HG03460 (cell line): Measurements from ENCODE around the gene CTNND2.
"Not testable (repeated sequence)": the region's sequence is repeated elsewhere in the genome, so short reads cannot be mapped to it uniquely, and the experiment has no call there.

Experiments used
- ATAC-seq: cut with Tn5 transposase; IDR thresholded peaks from one replicate; pipeline ENCODE4 v1.9.1; 2021; ENCODE audit not compliant: unreplicated experiment

Gene CTNND2

DNA sequence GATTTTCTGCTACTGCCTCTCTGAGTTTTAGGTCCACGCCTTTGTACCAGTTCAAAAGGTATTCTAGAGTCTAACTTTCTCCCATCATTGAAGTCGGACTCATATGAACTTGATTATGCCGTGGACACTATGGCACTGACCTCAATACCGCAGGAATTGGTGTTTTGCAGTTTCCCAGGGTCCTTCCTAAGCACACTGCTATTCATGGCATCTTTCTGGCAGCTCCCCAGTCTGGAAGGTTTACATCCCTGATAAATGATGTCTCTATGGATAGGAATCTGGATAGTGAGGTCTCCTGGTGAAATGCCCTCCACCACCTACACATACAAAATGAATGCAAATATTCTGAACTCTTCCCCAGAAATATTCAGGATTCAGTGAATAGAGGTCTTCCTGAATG, 422.2 kb downstream of the CTNND2 start:
- no peak for ATAC-seq

DNA sequence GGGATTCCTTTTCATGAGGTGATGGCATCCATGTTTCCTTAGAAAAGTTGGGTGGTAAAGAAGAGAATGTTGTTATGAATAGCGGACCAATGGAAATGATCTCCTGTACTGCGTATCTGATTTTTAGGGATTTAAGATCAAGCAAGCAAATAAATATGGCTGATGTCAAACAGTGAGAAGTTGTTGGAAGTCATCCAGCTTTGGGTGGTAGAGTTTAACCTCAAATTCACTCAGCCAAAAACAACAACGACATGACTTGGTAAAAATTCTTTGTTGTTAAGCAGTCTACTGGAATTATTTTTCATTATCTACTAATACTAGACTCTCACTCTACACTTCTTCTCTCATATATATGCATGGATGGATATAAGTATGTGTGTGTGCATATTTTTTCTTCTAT, 426.5 kb downstream of the CTNND2 start:
- no peak for ATAC-seq

DNA sequence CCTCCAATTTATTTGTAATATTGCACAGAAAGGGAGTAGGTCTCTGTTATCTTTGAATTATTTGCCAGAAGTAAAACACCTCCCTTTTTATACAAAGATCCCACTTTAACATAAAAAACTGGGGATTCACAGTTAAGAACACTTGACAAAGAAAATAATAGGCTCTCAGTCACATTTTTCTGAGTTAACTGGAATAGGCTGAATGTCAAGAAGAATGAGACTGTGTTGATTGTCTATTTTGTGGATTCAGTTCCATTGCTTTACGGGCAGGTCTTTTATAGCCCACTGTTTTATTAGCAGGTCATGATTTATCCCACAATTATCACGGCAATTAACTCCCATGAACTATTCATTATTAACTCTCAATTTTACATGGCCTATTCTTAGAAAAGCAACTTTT, 427.4 kb downstream of the CTNND2 start:
- no peak for ATAC-seq

DNA sequence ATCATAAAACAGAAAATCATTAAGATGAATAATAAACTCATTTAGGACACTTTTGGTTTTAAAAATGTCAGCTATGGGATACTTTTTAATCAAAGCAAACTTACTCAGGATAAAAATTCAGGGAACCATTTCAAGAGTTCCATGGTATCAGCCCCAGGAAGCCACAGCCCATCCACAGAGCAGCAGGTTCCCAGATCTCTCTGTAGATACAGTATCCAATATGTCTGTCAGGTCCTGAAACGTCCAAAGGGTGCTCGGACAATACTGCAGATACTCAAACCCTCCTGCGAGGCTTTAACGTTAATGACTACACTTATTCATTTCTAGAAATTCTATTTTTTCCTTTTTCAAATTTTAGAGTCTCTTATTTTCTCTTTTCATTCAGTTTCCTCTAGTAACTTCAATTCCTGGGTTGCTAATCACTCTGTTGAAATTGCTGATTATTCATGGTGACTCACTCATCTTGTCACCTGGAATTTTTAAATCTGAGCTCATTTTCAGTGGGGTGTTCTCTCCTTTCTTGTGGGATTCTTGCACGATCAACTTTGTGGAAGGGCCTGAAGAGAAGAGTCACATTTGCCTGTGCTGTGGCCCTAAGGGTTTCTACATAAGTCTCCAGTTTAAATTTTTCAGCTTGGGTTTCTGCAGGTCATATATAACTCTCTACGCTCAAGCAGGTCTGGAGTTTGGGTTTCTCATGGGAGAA, 435.8 kb downstream of the CTNND2 start:
- ATAC-seq: no peak

DNA sequence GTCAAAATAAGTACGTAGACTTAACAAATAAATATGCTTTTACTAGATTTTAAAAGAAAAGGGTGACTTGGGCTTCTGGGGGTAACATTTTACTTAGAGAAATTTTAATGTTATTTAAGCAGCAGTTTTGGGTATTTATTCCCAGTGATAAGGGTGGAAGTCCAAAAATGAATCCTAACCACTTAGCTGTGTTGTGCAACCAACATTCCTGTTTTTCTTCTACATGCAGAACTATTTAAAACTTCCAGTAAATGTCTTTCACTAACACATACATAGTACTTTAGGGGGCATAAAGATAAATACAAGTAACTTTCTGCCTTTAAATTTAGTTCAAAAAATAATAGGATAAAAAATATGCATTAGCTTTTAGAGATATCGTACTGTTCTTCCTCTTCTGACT, 436.7 kb downstream of the CTNND2 start:
- no peak for ATAC-seq

DNA sequence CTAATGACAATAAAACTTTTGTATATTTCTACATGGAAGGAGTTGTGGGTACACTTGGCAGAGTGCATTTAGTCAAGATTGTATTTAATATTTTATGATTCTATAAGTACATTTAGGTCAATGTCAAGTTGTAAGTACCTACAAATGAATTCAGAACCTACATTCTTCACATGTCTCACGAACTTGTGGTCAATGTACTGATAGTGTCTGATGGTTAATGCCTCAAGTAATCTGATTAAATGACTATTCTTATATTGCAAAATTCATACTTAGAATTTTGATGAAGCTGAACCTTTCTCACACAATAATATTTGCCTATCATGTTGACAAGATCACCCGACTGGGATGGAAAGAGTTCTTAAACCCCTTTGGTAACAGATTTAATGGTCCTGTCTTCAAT, 444.5 kb downstream of the CTNND2 start:
- no peak for ATAC-seq

DNA sequence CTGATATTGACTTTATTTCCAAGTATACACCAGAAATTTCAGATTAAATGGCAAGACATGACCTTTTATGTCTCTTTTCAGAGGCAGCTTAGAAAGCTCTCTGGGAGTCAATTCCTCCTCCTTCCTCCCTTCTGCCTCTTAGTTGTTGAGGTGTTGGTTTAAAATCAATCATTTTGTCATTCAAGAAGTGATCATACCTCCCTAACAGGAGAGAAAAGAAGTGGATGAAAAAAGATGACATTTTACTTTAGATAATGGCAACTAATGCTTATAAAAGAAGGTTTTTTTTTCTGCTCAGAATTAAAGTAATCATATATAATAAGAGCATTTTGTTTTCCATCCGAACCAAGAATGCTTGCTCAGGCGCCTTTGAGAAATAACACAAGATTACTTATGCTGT, 448.7 kb downstream of the CTNND2 start:
- no peak for ATAC-seq

DNA sequence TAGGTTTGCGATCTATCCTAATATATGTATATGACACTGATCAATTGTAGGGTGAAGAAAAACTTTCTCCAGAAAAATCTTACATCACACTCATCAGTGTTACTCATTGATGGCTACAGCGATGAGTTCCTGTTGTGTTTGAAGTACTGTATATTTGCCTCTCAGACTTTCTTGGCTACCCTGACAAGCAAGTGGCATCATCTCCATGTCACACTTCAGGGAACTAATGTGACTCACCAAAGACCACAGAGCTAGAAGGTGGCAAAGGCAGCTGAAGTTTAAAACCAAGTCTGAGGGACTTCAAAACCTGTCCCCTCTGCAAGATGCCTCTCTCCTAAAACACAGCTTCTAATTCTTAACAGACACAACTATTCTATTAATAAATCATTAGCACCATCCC, 451.4 kb downstream of the CTNND2 start:
- ATAC-seq: no peak

DNA sequence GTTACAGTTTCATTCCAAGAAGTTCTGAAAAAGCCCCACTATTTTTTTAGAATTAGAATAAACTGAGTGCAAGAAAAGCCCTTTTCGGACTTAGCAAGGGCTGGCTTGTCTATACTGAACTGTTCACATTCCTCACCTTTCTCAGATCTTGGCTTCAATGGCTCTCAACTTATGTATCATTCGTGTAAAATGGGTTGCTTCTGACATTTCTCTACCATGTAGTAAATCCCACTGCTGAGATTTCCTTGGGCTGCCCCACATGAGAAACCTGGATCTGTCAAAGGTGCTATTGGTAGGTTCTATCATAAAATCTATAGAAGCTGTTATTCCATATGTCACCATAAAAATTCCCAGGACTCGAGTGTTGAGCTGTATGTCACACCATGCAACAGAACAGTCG, 454.3 kb downstream of the CTNND2 start:
- no peak for ATAC-seq

DNA sequence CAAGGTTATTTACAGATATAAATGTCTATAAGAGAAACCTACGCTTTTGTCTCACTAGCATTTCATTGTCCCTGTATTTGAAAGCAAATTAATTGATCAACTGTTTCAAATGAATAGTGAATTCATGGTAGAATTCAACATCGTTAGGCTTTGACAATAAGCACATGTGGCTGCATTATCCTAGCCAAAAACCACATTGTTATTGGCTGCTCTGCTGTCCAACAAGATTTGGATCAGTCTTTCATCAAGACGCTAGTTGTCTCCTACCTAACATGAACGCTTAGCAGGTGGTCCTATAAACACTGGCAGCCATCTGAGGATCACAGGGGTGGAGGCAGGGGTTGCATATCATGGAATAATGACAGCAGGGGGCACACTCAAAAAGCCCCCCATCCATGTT, 455.0 kb downstream of the CTNND2 start:
- no peak for ATAC-seq

DNA sequence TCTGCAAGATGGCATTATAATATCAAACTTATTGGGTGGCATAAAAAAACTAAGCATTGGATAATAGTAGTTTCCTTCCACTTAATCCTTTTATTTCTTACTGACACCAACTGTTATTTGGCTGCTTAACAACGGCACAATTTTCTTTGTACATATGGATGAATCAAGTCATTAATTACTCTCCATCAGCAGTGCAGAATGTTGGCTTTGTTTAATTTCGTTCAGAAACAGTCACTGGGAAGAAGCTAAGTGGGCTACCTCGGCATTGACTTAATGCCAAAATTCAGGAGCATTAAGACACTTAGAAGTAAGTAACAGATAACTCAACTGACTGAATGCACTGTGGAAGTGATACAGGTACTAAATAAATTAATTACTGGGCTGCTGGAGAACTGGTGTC, 460.4 kb downstream of the CTNND2 start:
- no peak for ATAC-seq

DNA sequence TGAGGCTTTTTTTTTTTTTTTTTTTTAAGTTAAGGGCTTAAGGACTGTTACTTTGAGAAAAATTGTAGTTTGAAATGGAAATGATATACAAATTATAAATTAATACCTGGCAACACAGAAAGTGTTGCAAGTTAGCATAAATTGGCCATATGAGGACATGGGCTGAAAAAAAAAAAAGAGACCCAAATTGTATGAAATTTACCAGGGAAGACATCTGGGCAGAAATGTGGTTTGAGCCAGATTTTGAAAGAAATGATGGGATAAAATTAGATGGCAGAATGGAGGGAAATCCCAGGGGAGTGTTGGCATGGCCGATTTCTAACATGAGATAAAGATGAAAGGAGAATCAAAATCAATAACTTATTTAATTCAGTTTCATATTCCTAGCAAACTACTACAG, 472.1 kb downstream of the CTNND2 start:
- no peak for ATAC-seq

DNA sequence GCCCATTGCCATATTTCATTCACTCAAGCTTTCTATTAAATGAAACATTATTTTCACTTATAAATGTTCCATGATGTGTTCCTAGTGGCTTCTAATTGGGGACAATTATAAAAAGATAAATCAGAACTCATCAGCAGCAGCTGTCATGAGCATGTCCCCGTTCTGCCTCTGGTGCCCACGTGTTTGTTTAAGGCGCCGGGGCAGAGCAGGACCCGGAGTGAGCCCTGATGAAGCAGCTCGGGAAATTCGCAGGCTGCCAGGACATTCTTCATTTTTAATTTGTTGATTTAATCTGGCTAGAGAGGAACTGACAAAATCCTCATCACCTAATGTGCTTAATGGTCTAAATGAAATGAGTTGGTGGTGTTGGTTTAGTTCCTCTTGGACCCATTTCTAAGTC, 475.0 kb downstream of the CTNND2 start:
- no peak for ATAC-seq

DNA sequence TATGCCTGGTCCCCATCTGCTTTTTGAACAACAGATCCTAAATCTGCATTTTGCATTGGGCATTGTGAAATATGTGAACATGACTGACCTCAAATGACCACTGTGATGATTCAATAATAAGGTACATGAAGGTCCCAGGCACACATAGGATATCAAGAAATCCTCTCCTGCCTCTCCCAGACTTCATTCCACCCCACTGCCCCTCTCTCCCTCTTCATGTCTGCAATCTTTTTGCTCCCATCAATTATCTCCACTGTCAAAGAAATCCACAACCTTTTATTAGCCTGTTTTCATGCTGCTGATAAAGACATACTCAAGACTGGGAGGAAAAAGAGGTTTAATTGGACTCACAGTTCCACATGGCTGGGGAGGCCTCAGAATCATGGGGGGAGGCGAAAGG, 476.7 kb downstream of the CTNND2 start:
- no peak for ATAC-seq

DNA sequence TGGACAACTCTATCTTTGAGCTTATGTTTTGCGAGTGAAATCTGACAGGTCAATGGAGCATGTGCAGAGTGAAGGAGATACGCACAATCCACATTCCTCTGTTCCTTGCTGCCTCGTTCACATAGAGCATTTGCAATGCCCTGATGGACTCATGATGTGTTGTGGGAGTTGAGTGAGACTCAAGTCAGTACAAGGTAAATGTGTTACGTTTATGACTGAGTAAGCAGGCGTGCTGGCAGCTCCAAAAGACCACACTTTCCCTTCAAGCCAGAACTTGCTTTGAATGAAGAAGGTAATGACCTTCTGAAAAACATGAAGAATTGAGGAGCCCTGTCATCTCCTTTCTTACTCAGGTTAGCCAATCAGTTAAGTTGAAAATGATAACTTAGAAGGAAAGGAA, 477.8 kb downstream of the CTNND2 start:
- ATAC-seq: no peak

DNA sequence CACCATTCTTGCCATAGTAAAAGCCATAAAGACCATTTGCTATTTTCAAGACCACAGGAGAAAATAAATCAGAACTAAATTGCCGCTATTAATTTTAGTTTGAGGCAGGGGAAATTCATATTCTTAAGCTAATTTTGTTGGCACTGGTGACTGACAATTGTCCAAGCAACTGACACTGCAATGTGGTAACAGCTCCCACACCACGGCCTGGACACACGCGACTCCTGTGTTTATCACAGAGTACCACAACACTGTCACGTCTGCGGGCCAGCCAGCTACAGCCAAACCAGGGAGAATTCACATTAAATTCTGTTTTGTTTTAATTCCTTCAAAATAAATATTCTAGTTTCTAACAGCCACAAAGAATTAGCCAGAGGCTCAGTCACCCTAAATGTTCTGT, 481.9 kb downstream of the CTNND2 start:
- no peak for ATAC-seq

DNA sequence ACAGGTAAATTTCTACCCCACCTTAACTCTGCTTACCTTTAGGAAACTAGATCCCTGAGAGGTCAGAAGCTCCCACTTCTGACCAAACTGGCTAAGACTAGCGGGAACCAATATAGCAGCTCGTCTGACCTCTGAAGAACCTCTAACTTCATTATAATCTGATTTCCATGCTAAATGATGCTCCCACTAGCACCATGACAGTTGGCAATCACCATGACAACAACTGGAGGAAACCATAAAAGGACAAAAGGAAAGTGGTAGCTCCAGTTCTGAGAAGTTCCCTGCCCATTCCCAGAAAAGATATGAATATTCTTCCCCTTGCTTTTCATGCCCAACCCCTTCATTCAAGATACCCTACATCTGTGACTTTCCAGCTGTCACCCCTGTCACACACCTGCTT, 483.3 kb downstream of the CTNND2 start:
- no peak for ATAC-seq

DNA sequence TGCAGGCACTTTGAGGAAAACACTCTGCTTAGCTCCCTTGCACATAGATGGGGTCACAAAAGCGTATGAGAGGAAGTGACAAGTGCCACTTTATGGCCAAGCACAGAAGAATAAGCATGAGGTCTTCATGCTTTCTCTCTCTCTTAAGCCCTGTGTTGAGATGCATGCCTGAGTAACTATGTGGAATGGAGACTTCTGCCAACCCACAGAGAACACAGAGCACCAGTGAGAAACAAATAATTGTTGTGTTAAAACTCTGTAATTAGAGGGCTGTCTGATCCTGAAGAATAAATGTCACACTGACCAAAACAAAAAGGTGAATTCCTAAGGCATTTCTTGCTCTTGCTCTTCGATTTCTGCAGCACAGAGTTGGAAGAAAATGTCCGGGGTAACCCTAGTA, 488.5 kb downstream of the CTNND2 start:
- ATAC-seq: no peak

DNA sequence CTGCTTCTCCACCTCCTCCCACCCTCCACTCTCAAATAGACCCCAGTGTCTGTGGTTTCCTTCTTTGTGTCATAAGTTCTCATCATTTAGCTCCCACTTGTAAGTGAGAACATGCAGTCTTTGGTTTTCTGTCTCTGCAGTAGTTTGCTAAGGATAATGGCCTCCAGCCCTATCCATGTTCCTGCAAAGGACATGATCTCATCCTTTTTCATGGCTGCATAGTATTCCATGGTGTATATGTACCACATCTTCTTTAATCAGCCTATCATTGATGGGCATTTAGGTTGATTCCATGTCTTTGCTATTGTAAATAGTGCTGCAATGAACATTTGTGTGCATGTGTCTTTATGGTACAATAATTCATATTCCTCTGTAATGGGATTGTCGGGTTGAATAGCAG, 489.5 kb downstream of the CTNND2 start:
- ATAC-seq: not testable (repeated sequence)

DNA sequence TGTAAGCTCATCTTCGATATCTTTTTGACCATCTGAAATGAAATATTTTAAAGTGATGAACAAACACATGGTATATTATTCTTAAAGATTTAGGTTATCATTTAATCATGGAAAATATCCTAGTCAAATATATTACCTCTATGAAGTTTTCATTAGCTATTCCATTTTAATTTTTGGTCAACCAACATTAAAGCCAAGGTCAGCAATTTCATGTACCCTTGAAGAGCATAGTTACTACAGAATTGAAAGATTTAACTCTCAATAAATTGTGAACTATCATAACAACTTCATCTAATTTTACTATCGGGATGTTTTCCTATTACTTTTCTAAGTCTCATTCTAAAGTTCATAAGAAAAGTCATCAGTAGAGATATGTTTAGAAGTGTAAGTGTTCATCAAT, 492.6 kb downstream of the CTNND2 start:
- ATAC-seq: no peak

DNA sequence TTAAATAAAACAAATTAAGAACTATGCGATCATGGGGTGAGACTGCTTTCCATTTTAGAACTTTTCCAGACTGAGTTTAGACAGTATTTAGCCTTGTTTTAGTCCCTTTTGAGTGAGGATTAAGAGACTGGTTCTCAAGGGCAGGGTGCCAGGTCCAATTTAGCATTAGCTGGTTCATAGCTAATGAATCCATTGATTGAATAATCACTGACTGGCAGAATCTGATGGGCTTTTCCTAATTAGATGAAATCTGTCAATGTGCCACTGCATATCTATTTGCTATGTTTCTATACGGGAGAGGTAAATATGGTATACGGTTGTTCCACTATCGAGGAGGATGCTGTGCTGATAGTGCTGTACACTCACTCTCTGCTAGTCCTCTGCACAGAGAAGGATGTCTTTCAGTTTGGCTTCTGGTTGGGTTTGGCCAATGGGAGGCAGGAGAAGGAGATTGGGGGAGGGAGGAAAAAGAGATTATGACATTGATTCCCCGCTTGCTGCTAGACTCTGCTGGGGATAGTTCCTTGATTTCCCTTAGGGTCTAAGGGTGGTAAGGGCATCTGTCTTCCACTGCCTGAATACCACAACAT, 496.6 kb downstream of the CTNND2 start:
- ATAC-seq: no peak

DNA sequence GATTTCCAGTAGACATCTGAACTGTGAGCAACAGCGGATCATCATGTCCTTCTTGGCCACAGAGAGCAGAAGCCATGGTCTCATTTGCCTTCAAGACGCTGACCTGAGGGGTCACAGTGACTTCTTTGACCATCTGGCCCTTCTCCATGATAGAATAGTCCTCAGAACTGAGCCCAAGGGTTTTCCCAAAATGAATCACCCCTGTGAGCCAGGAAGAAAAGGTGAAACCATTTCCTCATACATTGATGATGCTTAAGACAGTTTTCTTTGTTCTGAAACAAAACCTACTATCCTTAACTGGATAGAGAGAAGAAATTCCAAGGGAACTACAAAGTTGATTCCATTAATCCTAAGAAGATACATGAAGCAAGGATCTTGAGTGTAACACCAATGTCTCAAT, 503.9 kb downstream of the CTNND2 start:
- ATAC-seq: no peak

DNA sequence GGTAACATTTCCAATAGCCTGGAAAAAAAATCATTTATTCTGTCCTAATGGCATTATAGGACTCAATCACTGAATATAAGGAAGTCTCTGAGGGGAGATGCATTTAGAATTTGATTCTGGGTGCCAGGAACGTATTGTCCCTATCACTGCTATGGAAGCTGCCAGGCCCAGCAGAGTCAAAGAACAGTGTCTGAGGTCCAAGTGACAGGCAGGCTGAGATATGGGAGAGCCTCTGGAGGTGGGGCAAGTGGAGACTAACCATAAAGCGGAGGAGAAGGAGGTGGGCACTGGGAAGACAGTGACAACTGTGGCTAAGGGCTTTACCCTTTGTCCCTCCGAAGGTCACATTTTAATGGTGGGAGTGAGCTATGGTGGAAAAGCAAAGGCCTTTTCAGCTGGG, 505.5 kb downstream of the CTNND2 start:
- no peak for ATAC-seq
